GM12878 (cell line): Measurements from ENCODE around the gene ICA1. TPM values are rescaled to one million over a fixed set of nuclear protein-coding genes. Genes with fewer than 3 reads are reported as not detected.

Experiments used
- ATAC-seq: fragments of 200-7000 bp; cut with Tn5 transposase; 3 replicates; pipeline ENCODE4 v1.9.1; 2020; ENCODE audit warnings: mild to moderate bottlenecking, moderate library complexity
- BruUV-seq: library from RNA; stranded (reverse); fragments of 400-500 nt; replicated peaks from 2 replicates; lab custom pipeline; 2021; lab: Mats Ljungman, UMichigan
- CTCF ChIA-PET: fragments of 300-600 bp; sonication (Branson Sonifier 250); formaldehyde crosslinking; extraction: SDS; loops from one replicate; lab custom pipeline; 2021; ENCODE audit warnings: inconsistent platforms; lab: Yijun Ruan, JAX
- POLR2A ChIA-PET: fragments of 350-600 bp; formaldehyde crosslinking; extraction: SDS; loops from one replicate; lab custom pipeline; 2021; ENCODE audit warnings: inconsistent platforms; lab: Charles Lee
- RAD21 ChIA-PET: fragments of 300-600 bp; sonication (Branson Sonifier 250); formaldehyde crosslinking; loops from one replicate; lab custom pipeline; 2023; ENCODE audit warnings: antibody characterized with exemption; ENCODE audit not compliant: unreplicated experiment; lab: Charles Lee
- SMC1A ChIA-PET: fragments of 300-600 bp; sonication (Branson Sonifier 250); formaldehyde crosslinking; loops from one replicate; lab custom pipeline; 2023; ENCODE audit not compliant: unreplicated experiment, uncharacterized antibody; lab: Charles Lee
- DNase-seq: peaks from one replicate; pipeline ENCODE4 v3.0.0-alpha.2; 2011; ENCODE audit warnings: low read depth, low spot score
- FAIRE-seq: peaks from 3 replicates; lab custom pipeline; 2011; peaks lifted over from hg19 to GRCh38; lab: Jason Lieb, UNC
- H2AFZ ChIP-seq: 2 replicates; pipeline ENCODE4 v1.6.0; 2011; ENCODE audit warnings: low read depth, low read length, control low read depth; ENCODE audit not compliant: control insufficient read depth
- H3K27ac ChIP-seq: 2 replicates; pipeline ENCODE4 v1.5.1; 2011; ENCODE audit warnings: control low read depth; ENCODE audit not compliant: control insufficient read depth, insufficient read depth
- H3K27me3 ChIP-seq, 2 experiments: replicated peaks in 1 of 2; 2 replicates each; pipeline versions ENCODE4 v1.6.0 to v1.6.1; 2011; ENCODE audit warnings: low read length in 1 of 2; ENCODE audit not compliant: control insufficient read depth in 2 of 2, insufficient read depth in 2 of 2
- H3K36me3 ChIP-seq, 2 experiments: 2 replicates each; pipeline ENCODE4 v1.5.1; 2011; ENCODE audit warnings: low read length in 1 of 2; ENCODE audit not compliant: control insufficient read depth in 2 of 2, insufficient read depth in 2 of 2
- H3K4me1 ChIP-seq: 2 replicates; pipeline ENCODE4 v1.6.1; 2011; ENCODE audit warnings: mild to moderate bottlenecking, low read length, moderate library complexity, mixed read lengths; ENCODE audit not compliant: control insufficient read depth, insufficient read depth
- H3K4me2 ChIP-seq: 2 replicates; pipeline ENCODE4 v1.6.0; 2011; ENCODE audit warnings: control low read depth; ENCODE audit not compliant: control insufficient read depth, insufficient read depth
- H3K4me3 ChIP-seq: fragments of 200-600 bp; sonication (generic); 2 replicates; pipeline ENCODE4 v1.5.1; 2016
- H3K79me2 ChIP-seq: 2 replicates; pipeline ENCODE4 v1.6.0; 2011; ENCODE audit warnings: low read length; ENCODE audit not compliant: control insufficient read depth, insufficient read depth
- H3K9ac ChIP-seq: 2 replicates; pipeline ENCODE4 v1.8.0; 2011; ENCODE audit warnings: low read length, control low read depth, mixed read lengths; ENCODE audit not compliant: control insufficient read depth, insufficient read depth
- H3K9me3 ChIP-seq: replicated peaks from 3 replicates; pipeline ENCODE4 v1.5.1; 2011; ENCODE audit warnings: mild to moderate bottlenecking, low read length; ENCODE audit not compliant: control insufficient read depth, insufficient read depth
- H4K20me1 ChIP-seq: 2 replicates; pipeline ENCODE4 v1.6.0; 2011; ENCODE audit not compliant: control insufficient read depth, insufficient read depth
- BACH1 ChIP-seq: fragments of 450-650 bp; IDR thresholded peaks from 2 replicates; pipeline ENCODE4 v1.6.1; 2017; ENCODE audit warnings: mild to moderate bottlenecking, borderline replicate concordance
- CREB1 ChIP-seq: IDR thresholded peaks from 2 replicates; pipeline ENCODE4 v1.6.1; 2012; ENCODE audit warnings: low read depth, mild to moderate bottlenecking, inconsistent platforms
- CREM ChIP-seq: IDR thresholded peaks from 2 replicates; pipeline ENCODE4 v1.6.1; 2014; ENCODE audit warnings: antibody characterized with exemption, low read depth
- POLR2AphosphoS2 ChIP-seq: IDR thresholded peaks from 2 replicates; pipeline ENCODE4 v1.6.1; 2011; ENCODE audit warnings: low read depth, mild to moderate bottlenecking, low read length, improper control_type of control experiment, moderate library complexity
- STAT1 ChIP-seq: fragments of 450-650 bp; conservative IDR thresholded peaks from 2 replicates; pipeline ENCODE4 v1.6.1; 2014; ENCODE audit warnings: antibody characterized with exemption, mild to moderate bottlenecking
- TAF1 ChIP-seq: IDR thresholded peaks from 2 replicates; pipeline ENCODE4 v1.6.1; 2011; ENCODE audit warnings: mild to moderate bottlenecking, low read depth, low read length, borderline replicate concordance
- TARDBP ChIP-seq: IDR thresholded peaks from 2 replicates; pipeline ENCODE4 v1.6.1; 2016; ENCODE audit warnings: borderline replicate concordance
- WGBS: methylation state at CpG from one replicate; pipeline ENCODE4 v1.1.6; 2016; ENCODE audit warnings: low lambda C conversion rate; ENCODE audit not compliant: insufficient replicate concordance, insufficient coverage; ENCODE audit errors: missing lambda C conversion rate; 5-methylcytosine and 5-hydroxymethylcytosine counted together
- in situ Hi-C: fragments of 300-500 bp; cut with MboI; formaldehyde crosslinking; loops from 9 replicates; pipeline ENCODE4 v1.14.3; 2018; ENCODE audit warnings: mixed read lengths
- intact Hi-C: fragments of 100-400 bp; cut with micrococcal nuclease; formaldehyde crosslinking; loops from one replicate; pipeline ENCODE4 v1.14.2; 2022; ENCODE audit not compliant: unreplicated experiment
- polyA plus RNA-seq, 11 experiments: library from polyadenylated mRNA; depleted of rRNA in 4 of 11; unstranded in 6 of 11; stranded (reverse) in 5 of 11; fragments of >200 nt; fragmentation: Nextera tagmentation in 4 of 11; fragmentation: Illumina TruSeq in 1 of 11; extraction: Ambion mirVana in 4 of 11; extraction: Trizol in 1 of 11; gene quantifications; 1 replicate in 1 of 11; 2 replicates in 10 of 11; pipeline versions ENCODE4 v1.2.1 to v1.2.3, GENCODE V29; 2011 to 2016; ENCODE audit warnings: inconsistent platforms in 2 of 11, missing spikeins in 2 of 11, low read depth in 1 of 11
- total RNA-seq, 4 experiments: library from RNA; depleted of rRNA in 3 of 4; stranded (reverse); fragments of >200 nt in 3 of 4; fragmentation: Illumina TruSeq in 1 of 4; extraction: Trizol in 1 of 4; gene quantifications; 2 replicates each; pipeline versions ENCODE4 v1.2.1 to v1.2.3, GENCODE V29; 2013 to 2021
- TF ChIP-seq, protein P1 (sequence below): fragments of 450-650 bp; IDR thresholded peaks from 2 replicates; pipeline ENCODE4 v1.6.1; 2018; ENCODE audit warnings: borderline replicate concordance, mild to moderate bottlenecking; ENCODE audit not compliant: partially characterized antibody
- TF ChIP-seq, protein P2 (sequence below): IDR thresholded peaks from 2 replicates; pipeline ENCODE4 v1.6.1; 2011; ENCODE audit warnings: low read depth, mild to moderate bottlenecking, low read length, moderate library complexity, borderline replicate concordance; ENCODE audit errors: extremely low read depth

ICA1 gene
- total and polyA plus RNA-seq, 10 of the 15 experiments (the other 5 are each of a cell fraction or from before 2014, with no cell fraction given): 1.3 to 35.1 (median 3.3) TPM

DNA sequence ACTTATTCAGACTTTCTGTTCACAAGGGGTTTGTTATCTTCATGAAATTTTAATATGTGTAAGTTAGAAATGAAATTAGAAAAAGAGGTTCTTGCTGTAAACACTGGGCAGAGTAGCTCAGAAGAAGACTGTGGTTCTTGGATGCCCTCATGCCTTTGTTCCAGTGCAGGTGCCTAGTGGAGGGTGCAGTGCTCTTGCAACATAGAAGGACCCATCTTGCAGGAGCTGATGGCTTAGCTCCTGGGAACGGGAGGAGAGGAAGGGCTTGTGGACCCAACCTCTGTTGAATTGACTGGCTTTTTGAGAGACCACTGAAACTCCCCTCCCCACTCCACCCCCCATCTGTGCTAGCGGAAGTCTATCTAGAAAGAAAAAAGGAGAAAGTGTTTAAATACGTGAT is 176.5 kb downstream of the ICA1 start:
- Histone ChIP-seq H3K79me2 (no peaks in the 10 kb centered on the region), H3K4me2 (no peak overlapping the region), H3K9ac (no peak overlapping the region), H3K36me3 (peaks cover 6 to 33% of the 10 kb centered on the region in 2 experiments), H4K20me1 (no peaks in the 10 kb centered on the region), H3K9me3 (no peaks in the 10 kb centered on the region), H3K4me1 (no peaks in the 10 kb centered on the region), H2AFZ (no peak overlapping the region), H3K27me3 (no peaks in the 10 kb centered on the region), H3K27ac (no peak overlapping the region), H3K4me3 (no peak overlapping the region)
- no peak for DNase-seq
- intact Hi-C loops: no loop called here
- SMC1A ChIA-PET: interaction anchor here (0.9 to 5.0 kb wide), 13 partner anchors 9 to 105 kb away, joined by 3 to 30 read pairs (median 5); no protein-coding TSS in a partner anchor
- CTCF ChIA-PET: interaction anchor here (0.6 to 1.5 kb wide), 4 partner anchors 13 to 105 kb away, joined by 3 to 5 read pairs (median 4); no protein-coding TSS in a partner anchor
- no peak for FAIRE-seq
- no peak for ATAC-seq
- RAD21 ChIA-PET: interaction anchor here (0.7 to 1.5 kb wide), 4 partner anchors 48 to 105 kb away, joined by 3 to 4 read pairs (median 3); no protein-coding TSS in a partner anchor
- 82% methylated on average over 3 of the region's 3 CpGs for WGBS
- POLR2A ChIA-PET: interaction anchor here (1.5 kb wide), 1 partner anchor 11 kb away, joined by 3 read pairs; no protein-coding TSS in a partner anchor
- no TSS peak for BruUV-seq
- TF ChIP-seq, protein P1, sequence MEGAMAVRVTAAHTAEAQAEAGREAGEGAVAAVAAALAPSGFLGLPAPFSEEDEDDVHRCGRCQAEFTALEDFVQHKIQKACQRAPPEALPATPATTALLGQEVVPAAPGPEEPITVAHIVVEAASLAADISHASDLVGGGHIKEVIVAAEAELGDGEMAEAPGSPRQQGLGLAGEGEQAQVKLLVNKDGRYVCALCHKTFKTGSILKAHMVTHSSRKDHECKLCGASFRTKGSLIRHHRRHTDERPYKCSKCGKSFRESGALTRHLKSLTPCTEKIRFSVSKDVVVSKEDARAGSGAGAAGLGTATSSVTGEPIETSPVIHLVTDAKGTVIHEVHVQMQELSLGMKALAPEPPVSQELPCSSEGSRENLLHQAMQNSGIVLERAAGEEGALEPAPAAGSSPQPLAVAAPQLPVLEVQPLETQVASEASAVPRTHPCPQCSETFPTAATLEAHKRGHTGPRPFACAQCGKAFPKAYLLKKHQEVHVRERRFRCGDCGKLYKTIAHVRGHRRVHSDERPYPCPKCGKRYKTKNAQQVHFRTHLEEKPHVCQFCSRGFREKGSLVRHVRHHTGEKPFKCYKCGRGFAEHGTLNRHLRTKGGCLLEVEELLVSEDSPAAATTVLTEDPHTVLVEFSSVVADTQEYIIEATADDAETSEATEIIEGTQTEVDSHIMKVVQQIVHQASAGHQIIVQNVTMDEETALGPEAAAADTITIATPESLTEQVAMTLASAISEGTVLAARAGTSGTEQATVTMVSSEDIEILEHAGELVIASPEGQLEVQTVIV: no peak
- TF ChIP-seq TAF1 (no peak), CREM (no peak), STAT1 (no peak), BACH1 (no peak), TARDBP (no peak), POLR2AphosphoS2 (no peak), CREB1 (no peak)
- TF ChIP-seq, protein P2, sequence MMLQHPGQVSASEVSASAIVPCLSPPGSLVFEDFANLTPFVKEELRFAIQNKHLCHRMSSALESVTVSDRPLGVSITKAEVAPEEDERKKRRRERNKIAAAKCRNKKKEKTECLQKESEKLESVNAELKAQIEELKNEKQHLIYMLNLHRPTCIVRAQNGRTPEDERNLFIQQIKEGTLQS: no peak
- TF ChIP-seq, all 136 proteins: peak for 0
- in situ Hi-C loops: no loop called here
